ENCODE results near the gene CCL4L2.
A peak's percentile ranks its signal among the peaks of the same experiment; 100 is the strongest.
"Not testable (repeated sequence)": the region's sequence is repeated elsewhere in the genome, so short reads cannot be mapped to it uniquely, and the experiment has no call there.

The CCL4L2 gene

DNA sequence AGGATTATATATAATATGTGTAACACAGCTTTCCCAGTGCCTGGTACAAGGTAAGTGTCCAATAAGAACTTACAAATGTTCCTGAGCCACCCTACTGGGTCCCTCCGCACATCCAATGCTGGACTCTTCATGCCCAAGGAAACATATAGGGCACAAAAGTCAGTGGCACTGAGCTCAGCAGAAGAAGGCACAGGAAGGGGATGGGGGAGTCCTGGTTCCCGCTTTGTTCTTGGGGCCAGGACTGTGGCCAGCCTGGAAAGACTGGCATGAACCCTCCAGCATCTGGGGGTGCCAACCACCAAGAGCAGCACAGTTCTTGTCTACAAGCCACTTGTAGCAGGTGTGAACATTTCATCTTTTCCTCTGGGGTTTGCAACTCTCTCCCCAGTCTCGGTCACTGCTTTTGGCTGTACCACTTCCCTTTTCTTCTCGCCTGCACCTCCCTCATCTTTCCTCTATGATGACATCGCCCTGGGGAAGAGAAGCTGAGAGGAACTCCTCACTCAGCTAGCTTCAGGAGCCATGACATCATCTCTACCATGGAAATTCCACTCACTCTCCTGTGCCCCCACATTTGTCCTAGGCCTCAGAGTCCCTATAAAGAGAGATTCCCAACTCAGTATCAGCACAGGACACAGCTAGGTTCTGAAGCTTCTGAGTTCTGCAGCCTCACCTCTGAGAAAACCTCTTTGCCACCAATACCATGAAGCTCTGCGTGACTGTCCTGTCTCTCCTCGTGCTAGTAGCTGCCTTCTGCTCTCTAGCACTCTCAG lies at the start of gene CCL4L2:
Gene CCL4L2 (plus strand): TSS at position 625 of the 773 bp plus-strand sequence.
- DNase-seq (ENCODE audit: low spot score): peak; percentile 9

DNA sequence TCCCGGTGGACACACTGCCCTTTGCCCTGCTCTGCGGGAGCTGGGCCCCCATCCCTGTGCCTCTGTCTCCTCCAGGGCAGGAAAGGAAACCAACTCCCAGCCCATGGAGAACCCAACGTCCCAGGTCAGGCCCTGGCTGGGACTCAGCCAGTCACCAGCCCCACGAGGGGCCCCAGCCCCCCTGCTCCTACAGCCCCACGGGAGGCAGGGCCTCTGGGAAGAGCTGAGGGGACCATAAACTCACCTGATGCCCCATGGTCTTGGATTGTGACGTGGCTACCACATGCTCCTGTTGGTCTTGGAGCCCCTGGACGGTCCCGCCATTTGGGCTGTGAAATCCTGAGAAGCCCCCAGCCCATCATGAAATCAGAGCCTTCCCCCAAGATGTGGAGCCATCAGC lies 42.0 kb upstream of the CCL4L2 start:
- DNase-seq (ENCODE audit: low spot score): not testable (repeated sequence)

DNA sequence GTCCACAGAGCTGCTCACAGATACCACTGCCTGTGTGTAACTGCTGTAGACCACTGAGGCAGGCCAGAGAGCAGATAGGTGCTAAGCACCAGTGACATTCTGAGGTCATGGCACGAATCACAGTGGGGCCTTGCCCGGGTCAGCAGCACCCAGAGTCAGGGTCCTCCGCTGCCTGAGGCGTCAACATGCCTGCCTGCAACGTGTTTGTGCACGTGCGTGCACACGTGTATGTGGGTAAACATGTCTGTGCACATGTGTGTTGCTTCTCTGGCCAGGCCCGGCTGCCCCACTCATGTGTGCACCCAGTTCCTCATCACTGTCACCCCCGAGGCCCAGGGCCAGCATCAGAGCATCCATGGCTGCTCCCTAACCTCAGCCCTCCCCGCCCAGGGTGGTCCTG lies 34.3 kb upstream of the CCL4L2 start, which contains the start of gene TBC1D3B:
Gene TBC1D3B (minus strand): TSS at position 101 of the 400 bp plus-strand sequence. CDS start 1,586 bp downstream, outside the sequence.
- not testable (repeated sequence) for DNase-seq (ENCODE audit: low spot score)

DNA sequence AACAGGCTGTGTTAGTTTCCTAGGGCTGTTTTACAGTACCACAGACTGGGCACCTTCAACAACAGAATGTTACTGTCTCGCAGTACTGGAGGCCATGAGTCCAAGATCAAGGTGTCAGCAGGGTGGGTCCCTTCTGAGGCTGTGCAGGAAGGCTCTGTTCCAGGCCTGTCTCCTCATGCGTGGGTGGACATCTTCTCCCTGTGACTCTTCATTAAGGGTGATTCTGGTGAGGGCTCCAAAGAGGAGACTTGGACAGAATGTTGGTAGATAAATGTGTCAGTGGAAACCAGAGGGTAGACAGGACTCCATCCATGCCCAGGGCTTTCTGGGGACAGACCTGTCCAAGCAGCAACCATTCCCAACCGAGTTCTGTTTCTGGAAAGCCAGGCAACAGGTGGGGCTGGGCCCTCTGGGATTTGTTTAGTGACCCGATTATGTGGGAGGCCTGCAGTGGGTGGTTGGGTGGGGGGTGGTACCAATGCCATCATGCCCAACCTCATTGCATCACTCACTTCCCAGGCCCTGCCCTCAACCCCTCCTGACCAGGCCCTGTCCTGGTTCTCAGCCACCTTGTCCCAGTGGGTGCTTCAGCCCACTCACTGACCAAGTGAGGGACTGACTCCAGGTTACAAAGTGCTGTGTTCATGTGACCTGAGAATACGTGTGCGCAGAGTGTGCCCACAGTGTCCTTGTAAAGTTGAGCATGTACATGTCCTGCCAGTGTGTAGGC lies 29.3 kb upstream of the CCL4L2 start:
- DNase-seq (ENCODE audit: low spot score): not testable (repeated sequence)

DNA sequence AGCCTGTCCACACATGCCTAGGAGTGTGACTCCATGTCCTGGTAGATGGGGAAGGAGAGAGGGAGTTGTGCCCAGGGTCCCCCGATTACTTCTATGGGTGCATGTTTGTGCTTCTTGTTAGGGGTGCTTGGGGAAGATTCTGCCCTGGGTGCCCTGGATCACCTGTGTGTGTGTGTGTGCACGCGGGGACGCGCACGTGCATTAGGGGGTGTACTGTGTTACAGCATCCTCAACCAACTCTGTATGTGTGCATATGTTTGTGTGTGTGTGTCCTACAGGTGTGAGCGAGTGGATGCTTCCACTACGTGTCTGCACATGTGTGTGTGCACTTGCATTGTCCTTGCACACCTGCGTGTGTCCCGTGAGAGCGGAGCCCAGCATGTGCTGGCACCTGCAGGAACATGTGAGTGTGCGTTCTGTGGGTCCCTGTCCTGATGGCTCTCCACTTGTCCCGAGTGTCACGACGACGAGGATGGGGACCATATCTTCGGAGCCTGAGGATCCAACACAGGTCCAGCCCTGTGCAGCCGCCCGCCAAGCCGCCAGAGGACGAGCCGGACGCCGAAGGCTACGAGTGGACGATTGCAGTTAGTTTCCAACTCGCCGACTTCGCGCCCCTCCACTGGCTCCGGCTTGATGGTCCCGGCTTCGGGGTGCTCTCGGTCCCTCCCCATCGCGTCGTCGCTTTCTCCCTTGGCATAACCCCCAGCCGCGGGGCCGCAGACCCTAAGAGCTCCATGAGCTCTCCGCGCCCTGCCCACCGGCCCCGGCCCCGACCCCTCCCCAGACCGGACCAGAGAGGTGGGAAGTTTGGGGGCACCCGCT lies 28.5 kb upstream of the CCL4L2 start:
- TF ChIP-seq, protein P1, sequence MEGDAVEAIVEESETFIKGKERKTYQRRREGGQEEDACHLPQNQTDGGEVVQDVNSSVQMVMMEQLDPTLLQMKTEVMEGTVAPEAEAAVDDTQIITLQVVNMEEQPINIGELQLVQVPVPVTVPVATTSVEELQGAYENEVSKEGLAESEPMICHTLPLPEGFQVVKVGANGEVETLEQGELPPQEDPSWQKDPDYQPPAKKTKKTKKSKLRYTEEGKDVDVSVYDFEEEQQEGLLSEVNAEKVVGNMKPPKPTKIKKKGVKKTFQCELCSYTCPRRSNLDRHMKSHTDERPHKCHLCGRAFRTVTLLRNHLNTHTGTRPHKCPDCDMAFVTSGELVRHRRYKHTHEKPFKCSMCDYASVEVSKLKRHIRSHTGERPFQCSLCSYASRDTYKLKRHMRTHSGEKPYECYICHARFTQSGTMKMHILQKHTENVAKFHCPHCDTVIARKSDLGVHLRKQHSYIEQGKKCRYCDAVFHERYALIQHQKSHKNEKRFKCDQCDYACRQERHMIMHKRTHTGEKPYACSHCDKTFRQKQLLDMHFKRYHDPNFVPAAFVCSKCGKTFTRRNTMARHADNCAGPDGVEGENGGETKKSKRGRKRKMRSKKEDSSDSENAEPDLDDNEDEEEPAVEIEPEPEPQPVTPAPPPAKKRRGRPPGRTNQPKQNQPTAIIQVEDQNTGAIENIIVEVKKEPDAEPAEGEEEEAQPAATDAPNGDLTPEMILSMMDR (IDR thresholded peaks at IDR 0.05; ENCODE audit: extremely low read depth, missing control alignments): no peak
- DNase-seq (ENCODE audit: low spot score): no peak

DNA sequence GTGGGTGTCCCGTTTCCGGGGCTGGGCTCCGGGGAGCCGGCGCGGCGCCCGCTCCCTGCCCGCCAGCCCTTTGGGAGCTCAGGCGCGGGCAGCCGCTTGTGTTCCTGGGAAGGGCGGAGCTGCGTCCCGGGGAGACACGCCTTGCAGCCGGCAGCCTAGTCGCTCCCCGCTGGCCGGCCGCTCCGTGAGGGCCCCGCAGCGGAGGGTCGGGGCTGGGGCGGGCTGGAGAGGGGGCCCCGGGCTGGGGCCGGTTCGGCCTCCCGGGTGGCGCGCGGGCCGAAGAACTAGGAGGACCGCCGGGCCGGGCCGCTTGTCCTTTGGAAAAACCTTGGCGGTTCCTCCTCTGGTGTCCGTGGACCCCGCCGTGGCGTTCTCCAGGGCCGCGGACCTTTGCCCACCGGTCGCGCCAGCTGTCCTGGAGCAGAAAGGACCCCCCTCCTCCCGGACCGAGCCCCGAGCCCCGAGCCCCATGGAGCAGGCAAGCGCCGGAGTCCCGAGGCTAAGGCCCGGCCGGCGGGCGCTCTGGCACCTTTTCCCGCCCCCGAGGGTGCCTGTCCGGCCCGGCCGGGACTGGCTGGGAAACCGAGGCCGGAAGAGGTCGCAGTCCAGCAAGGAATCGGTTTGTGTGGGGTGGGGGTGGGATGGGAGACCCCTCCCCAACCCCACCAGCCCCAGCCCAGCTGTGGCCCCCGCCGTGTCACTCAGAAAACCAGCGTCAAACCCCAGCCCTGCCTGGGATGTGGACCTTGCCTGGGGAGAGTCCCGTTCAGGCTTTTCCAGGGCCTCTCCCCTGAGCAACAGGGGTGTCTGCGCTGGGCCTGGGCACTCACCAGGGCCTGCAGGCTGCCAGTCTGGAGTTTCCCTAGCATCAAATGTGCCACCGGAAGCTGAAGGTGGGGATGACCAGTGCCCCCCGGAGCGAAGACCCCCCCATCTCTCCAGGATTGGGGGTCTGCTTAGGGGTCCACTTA lies 27.6 kb upstream of the CCL4L2 start:
- peak; percentile 62 for DNase-seq (ENCODE audit: low spot score)

DNA sequence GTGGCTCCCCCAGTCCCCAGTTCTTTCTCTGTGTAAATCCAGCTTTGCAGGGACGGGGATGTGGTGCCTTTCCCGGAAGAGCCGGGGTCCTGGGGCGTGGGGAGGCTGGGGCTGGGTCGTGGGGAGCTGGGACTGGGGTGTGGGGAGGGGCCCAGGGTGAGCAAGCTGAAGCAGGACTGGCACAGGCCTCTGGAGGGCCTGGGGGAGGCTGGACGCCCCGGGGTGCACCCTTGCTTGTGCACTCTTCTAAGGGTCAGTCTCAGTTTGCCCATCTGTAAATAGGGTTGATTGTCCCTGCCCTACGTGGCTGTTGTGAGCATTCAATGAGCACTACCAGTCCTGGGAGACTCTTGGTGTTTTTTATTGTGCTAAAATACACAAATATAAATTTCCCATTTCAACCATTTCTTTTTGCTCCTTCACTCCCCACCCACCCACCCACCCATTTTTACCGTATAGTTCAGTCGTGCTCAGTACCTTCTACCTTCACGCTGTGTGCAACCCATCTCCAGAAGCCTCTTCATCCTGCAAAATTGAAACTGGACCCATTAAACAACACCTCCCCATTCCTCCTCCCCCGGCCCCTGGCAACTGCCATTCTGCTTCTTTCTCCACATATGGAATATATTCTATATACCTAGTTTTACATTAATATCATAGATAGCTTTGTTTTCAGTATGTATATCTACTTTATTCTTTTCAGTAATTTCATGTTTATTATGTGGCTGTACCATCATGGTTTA lies 26.7 kb upstream of the CCL4L2 start:
- TF ChIP-seq, protein P1 (IDR thresholded peaks at IDR 0.05; ENCODE audit: extremely low read depth, missing control alignments): no peak
- no peak for DNase-seq (ENCODE audit: low spot score)

More for the DNA sequence above, 27.6 kb upstream of the CCL4L2 start:
- TF ChIP-seq, protein P1 (IDR thresholded peaks at IDR 0.05; ENCODE audit: extremely low read depth, missing control alignments): no peak

DNA sequence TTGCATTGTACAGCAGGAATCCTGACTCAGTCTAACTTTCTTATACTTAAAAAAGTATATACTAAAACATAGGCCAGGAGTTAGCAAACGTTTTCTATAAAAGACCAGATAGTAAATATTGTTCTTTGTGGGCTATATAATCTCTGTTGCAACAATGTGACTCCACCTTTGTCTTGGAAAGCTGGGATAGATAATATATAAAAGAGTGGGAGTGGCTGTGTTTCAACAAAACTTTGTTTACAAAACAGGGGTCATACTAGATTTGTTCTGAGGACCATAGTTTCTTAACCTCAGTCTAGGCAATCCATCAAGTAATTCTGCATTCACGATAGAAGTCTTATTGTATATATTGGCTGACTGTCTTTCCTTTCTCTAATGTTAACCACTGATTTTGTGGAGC lies 25.4 kb upstream of the CCL4L2 start:
- TF ChIP-seq, protein P1 (IDR thresholded peaks at IDR 0.05; ENCODE audit: extremely low read depth, missing control alignments): no peak
- DNase-seq (ENCODE audit: low spot score): no peak

DNA sequence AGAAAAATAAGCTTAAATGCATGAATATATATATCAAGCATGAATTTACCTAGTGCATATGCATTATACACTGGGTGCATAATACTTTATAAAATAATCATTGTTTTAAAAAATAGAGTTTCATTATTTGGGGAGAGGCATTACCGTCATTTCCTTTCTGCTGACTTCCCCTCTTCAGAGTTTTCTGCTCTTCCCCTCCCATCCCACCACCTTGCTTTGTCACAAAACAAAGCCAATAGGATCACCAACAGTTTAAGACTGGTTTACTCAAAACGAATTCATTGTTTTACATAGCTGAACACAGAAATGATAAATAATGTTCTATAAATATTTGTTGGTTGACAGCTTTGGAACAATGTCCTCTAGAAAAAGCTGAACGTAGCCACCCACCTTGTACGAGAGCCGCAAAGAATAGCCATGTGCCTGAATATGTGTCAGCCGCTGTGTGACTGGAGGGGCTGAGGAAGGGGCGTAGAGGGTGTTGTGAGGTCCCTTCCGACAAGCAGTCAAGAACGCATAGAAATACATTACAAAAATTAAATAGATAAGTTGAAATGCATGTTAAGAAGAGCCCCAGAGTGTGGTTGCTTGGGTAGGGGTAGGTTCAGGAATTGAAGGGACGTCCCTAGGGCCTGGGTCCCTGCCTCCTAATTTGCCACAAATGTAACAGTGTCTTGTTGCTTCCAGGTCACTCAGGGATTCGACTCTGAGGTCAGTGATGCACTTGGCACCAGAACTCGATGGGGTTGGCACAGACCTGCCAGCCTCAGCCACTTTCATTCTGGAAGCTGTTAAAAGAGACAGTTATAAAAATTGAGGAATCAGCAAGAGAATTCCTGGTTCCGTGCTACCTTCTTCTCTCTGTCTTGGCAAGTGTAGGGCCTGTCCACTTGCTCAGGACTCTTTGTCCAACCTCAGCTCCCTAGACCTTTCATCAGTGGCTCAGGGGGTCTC lies 23.8 kb upstream of the CCL4L2 start:
- not testable (repeated sequence) for DNase-seq (ENCODE audit: low spot score)

DNA sequence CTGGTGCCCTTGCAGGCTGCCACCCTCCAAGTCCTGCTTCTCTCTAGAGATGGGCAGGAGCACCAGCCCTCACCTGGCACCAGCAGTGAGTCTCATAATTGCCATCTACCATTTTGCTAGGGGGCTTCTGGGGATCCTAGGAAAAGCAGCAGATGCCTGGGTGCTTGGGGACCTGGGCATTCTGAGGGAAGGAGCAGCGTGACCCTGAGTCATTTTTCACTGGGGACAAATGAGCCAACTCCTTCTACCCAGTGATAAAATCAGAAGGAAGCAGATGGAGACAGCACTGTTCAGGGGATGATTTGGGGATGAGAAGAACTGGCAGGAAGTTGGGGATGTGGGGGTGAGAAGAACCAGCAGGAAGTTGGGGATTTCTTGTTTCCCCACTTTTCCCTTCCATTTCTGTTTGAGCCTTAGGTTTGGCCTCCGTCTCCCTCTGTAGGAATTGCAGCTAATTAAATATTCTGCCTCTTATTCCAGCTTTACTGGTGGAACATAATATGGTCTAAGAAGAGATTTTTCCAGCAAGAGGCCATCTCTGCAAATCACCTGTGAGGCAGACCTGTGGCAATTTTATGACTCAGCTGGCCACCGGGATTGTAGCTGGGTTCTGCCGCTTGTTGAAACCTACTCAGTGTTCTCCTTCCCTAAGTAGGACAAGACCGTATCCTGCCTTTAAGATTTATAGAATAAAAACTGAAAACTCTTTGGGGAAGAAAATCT lies 22.8 kb upstream of the CCL4L2 start:
- DNase-seq (ENCODE audit: low spot score): not testable (repeated sequence)

Measured in GM20000 (cell line).